ENCODE results near the gene SLC39A12. TPM values are rescaled to one million over a fixed set of nuclear protein-coding genes. Genes with fewer than 3 reads are reported as not detected.

SLC39A12 gene
- polyA plus RNA-seq, 1 of the 3 experiments (the other 2 are of a cell fraction) = not detected

DNA sequence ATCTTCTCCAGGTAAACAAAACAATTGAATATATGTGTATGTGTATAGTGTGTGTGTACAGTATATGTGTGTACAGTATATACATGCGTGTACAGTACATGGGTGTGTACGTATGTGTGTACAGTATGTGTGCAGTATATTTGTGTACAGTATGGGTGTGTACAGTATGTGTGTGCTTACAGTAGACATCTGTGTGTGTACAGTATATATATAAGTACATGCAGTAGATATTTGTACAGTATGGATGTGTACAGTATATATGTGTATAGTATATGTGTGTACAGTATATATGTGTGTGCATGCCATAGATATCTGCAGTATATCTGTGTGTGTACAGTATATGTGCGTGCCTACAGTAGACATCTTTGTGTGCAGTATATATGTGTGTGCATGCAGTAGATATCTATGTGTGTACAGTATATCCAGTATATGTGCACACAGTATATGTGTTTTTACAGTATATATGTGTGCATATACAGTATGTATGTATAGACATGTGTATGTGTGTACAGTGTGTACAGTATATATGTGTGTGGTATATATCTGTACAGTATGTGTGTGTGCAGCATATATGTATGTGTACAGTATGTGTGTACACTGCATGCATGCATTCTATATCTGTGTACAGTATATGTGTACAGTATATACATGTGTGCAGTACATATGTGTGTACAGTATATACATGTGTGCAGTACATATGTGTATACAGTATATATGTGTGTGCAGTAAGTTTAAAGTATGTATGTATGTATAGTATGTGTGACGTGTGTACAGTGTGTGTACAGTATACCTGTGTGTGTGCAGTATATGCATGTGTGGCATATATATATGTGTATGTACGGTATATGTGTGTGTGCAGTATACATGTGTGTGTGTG lies 37.3 kb upstream of the SLC39A12 start:
- Histone ChIP-seq H3K4me3 (ENCODE audit: low read depth in 2 of 2, low read length in 1 of 2) (no peak overlapping the region), H2AFZ (ENCODE audit: low read depth) (no peak overlapping the region), H3K79me2 (ENCODE audit: insufficient read depth) (no peaks in the 10 kb centered on the region), H3K27me3 (ENCODE audit: insufficient read depth) (no peaks in the 10 kb centered on the region), H3K9me2 (no peaks in the 10 kb centered on the region), H3K27ac (ENCODE audit: low read depth in 2 of 2, low read length in 1 of 2) (no peak overlapping the region), H3K36me3 (replicated peaks in 1 of 2; ENCODE audit: control insufficient read depth in 1 of 2, insufficient read depth in 2 of 2, low read length in 1 of 2) (no peaks in the 10 kb centered on the region), H3K9ac (no peak overlapping the region), H3K9me3 (no peaks in the 10 kb centered on the region), H4K20me1 (ENCODE audit: insufficient read depth) (no peaks in the 10 kb centered on the region), H3K4me1 (ENCODE audit: control insufficient read depth in 1 of 2, insufficient read depth in 2 of 2, low read depth in 1 of 2, low read length in 1 of 2) (no peaks in the 10 kb centered on the region; a peak in 1 of 4 replicates), H3K4me2 (no peak overlapping the region), H3F3A (replicated peaks; ENCODE audit: insufficient read depth) (no peaks in the 10 kb centered on the region)
- DNase-seq = no peak
- ChIA-PET CTCF (no interaction called here), POLR2A (no interaction called here)
- TF ChIP-seq RAD21 (IDR thresholded peaks at IDR 0.05; ENCODE audit: low read length) (no peak), SMC3 (IDR thresholded peaks at IDR 0.05; ENCODE audit: low read depth, low read length) (no peak)
- 85% methylated on average over 5 of the region's 5 CpGs for WGBS (ENCODE audit: low lambda C conversion rate)

DNA sequence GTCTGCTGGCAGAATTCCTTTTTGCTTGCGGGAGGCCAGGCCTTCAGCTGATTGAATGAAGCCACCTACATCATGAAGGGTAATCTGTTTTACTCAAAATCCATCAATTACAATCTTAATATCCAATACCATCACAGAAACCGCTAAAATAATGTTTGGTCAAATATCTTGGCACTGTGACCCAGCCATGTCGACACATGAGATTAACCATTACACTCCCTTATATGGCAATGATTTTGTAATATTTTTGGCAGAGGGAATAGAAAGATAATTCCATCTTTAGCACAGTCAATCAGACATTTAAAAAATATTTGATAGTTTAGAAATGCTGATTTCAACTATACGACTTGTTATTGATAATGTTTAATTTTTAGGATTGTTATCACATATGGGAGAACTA lies 36.5 kb upstream of the SLC39A12 start:
- H3K27me3 ChIP-seq (ENCODE audit: insufficient read depth) = no peaks in the 10 kb centered on the region
- no peaks in the 10 kb centered on the region for H3K79me2 ChIP-seq (ENCODE audit: insufficient read depth)
- DNase-seq = no peak
- ChIA-PET POLR2A (no interaction called here), CTCF (interaction anchor here (1.1 to 2.8 kb wide), 2 partner anchors 189 to 301 kb away, joined by 4 to 12 read pairs; no protein-coding TSS in a partner anchor)
- H2AFZ ChIP-seq (ENCODE audit: low read depth) = no peak overlapping the region
- no peaks in the 10 kb centered on the region for H3K36me3 ChIP-seq (replicated peaks in 1 of 2; ENCODE audit: control insufficient read depth in 1 of 2, insufficient read depth in 2 of 2, low read length in 1 of 2)
- no peaks in the 10 kb centered on the region for H3K9me3 ChIP-seq
- WGBS (ENCODE audit: low lambda C conversion rate) = 79% methylated on average over 4 of the region's 4 CpGs
- H3K4me2 ChIP-seq = no peak overlapping the region
- H4K20me1 ChIP-seq (ENCODE audit: insufficient read depth) = no peaks in the 10 kb centered on the region
- H3K9ac ChIP-seq = no peak overlapping the region
- no peaks in the 10 kb centered on the region for H3K9me2 ChIP-seq
- no peaks in the 10 kb centered on the region; a peak in 1 of 4 replicates for H3K4me1 ChIP-seq (ENCODE audit: control insufficient read depth in 1 of 2, insufficient read depth in 2 of 2, low read depth in 1 of 2, low read length in 1 of 2)
- H3K27ac ChIP-seq (ENCODE audit: low read depth in 2 of 2, low read length in 1 of 2) = no peak overlapping the region
- TF ChIP-seq RCOR1 (IDR thresholded peaks at IDR 0.05; ENCODE audit: low read length) = no peak
- TF ChIP-seq CHD2 (IDR thresholded peaks at IDR 0.05; ENCODE audit: low read length, partially characterized antibody) = no peak
- TF ChIP-seq ELF1 (IDR thresholded peaks at IDR 0.05) = no peak
- no peak for TF ChIP-seq FOXM1 (IDR thresholded peaks at IDR 0.05; ENCODE audit: low read depth)
- no peak for TF ChIP-seq JUND (IDR thresholded peaks at IDR 0.05)
- no peak for TF ChIP-seq EZH2phosphoT487 (IDR thresholded peaks at IDR 0.05; ENCODE audit: borderline replicate concordance, low read depth)
- no peak for TF ChIP-seq MXI1 (IDR thresholded peaks at IDR 0.05; ENCODE audit: low read depth, low read length)
- TF ChIP-seq FOXJ3 (CRISPR knock-in tag; IDR thresholded peaks at IDR 0.05) = no peak
- TF ChIP-seq, protein P1, sequence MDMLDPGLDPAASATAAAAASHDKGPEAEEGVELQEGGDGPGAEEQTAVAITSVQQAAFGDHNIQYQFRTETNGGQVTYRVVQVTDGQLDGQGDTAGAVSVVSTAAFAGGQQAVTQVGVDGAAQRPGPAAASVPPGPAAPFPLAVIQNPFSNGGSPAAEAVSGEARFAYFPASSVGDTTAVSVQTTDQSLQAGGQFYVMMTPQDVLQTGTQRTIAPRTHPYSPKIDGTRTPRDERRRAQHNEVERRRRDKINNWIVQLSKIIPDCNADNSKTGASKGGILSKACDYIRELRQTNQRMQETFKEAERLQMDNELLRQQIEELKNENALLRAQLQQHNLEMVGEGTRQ (IDR thresholded peaks at IDR 0.05; ENCODE audit: borderline replicate concordance, low read depth, low read length) = no peak
- no peak for TF ChIP-seq EP300 (IDR thresholded peaks at IDR 0.05; ENCODE audit: borderline replicate concordance in 1 of 2, low read depth in 1 of 2, low read length in 1 of 2)
- no peak for TF ChIP-seq MAX (IDR thresholded peaks at IDR 0.05; ENCODE audit: low read depth)
- TF ChIP-seq YY1 (IDR thresholded peaks at IDR 0.05; ENCODE audit: low read depth) = no peak
- TF ChIP-seq POLR2AphosphoS5 (IDR thresholded peaks at IDR 0.05; ENCODE audit: low read depth, low read length) = no peak
- H3K4me3 ChIP-seq (ENCODE audit: low read depth in 2 of 2, low read length in 1 of 2) = no peak overlapping the region
- H3F3A ChIP-seq (replicated peaks; ENCODE audit: insufficient read depth) = no peaks in the 10 kb centered on the region

All from SK-N-SH (cell line).